Upper lobe of left lung (tissue), 4 donors: ENCODE measurements around the gene SLC16A3.

Experiments
- CTCF ChIP-seq, 6 experiments: fragments of 450-650 bp in 4 of 6; fragments of 200-600 bp in 2 of 6; sonication (generic) in 2 of 6; IDR thresholded peaks; one replicate each; pipeline ENCODE4 v1.5.1; 2016 to 2019; ENCODE audit warnings: antibody characterized with exemption in 6 of 6
- POLR2A ChIP-seq, 4 donors: fragments of 450-650 bp; IDR thresholded peaks; one replicate each; pipeline ENCODE4 v1.5.1; 2016 to 2017; ENCODE audit warnings: antibody characterized with exemption in 4 of 4, mild to moderate bottlenecking in 2 of 4

- TF ChIP-seq CTCF (IDR thresholded peaks at IDR 0.05) = no peak
- TF ChIP-seq POLR2A (IDR thresholded peaks at IDR 0.05) = no peak
Observed at GRCh38 chr17:82239401-82239925, 10.6 kb downstream of the SLC16A3 start.
